Measurements from ENCODE around the gene C2CD3. TPM values are rescaled to one million over a fixed set of nuclear protein-coding genes. Genes with fewer than 3 reads are reported as not detected.

The C2CD3 gene
- polyA plus RNA-seq, 1 experiment, result 8.7 TPM

DNA sequence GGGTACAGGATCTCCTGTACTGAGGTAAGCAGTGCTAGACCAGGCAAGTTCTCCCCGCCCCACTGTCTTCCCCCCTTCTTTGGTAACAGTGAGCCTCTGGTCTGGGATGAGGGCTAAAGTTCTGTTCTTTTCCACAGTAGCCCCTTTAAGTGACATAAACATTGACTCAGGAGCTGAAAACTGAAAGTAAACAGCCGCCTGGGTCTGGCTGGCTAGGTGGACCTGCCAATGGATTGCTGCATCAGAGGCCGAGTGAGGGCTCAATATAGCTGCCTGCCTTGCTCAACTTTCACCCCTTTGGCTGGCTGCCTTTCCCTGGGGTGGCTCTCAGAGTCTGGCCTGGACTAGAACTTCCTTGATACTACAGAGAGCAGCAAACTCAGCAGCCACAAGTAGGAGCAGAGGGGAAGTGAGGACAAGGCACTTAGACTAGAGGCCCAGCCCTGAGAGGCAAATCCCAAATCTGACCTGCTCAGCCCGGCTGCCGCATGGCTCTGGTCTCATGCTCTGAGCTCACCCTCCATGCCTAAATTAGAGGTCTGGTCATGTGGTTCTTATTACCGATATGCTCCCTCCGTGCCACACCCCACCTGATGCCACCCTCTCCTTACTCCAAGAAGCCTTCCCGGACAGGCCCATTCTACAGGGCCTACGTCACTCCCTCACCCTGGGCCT lies 152.3 kb downstream of the C2CD3 start:
- TF ChIP-seq, protein P1, sequence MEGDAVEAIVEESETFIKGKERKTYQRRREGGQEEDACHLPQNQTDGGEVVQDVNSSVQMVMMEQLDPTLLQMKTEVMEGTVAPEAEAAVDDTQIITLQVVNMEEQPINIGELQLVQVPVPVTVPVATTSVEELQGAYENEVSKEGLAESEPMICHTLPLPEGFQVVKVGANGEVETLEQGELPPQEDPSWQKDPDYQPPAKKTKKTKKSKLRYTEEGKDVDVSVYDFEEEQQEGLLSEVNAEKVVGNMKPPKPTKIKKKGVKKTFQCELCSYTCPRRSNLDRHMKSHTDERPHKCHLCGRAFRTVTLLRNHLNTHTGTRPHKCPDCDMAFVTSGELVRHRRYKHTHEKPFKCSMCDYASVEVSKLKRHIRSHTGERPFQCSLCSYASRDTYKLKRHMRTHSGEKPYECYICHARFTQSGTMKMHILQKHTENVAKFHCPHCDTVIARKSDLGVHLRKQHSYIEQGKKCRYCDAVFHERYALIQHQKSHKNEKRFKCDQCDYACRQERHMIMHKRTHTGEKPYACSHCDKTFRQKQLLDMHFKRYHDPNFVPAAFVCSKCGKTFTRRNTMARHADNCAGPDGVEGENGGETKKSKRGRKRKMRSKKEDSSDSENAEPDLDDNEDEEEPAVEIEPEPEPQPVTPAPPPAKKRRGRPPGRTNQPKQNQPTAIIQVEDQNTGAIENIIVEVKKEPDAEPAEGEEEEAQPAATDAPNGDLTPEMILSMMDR (IDR thresholded peaks at IDR 0.05; ENCODE audit: low read depth, low read length), result no peak
- ChIA-PET CTCF (interaction anchor here (0.8 kb wide), 1 partner anchor 9 kb away, joined by 3 read pairs; no protein-coding TSS in a partner anchor), POLR2A (no interaction called here)
- Histone ChIP-seq H3K4me3 (ENCODE audit: low read depth, low read length) (no peak overlapping the region), H3K27me3 (ENCODE audit: control insufficient read depth, insufficient read depth, low read length) (no peaks in the 10 kb centered on the region), H3K27ac (ENCODE audit: low read depth, low read length) (peak overlapping the region; percentile 52), H3K9me3 (ENCODE audit: control insufficient read depth, insufficient read depth, low read length) (no peaks in the 10 kb centered on the region)
- DNase-seq (ENCODE audit: low read depth, low spot score), result peak; percentile 59

- no peaks in the 10 kb centered on the region for H3K27me3 ChIP-seq (ENCODE audit: control insufficient read depth, insufficient read depth, low read length)
- no peak overlapping the region for H3K27ac ChIP-seq (ENCODE audit: low read depth, low read length)
- H3K9me3 ChIP-seq (ENCODE audit: control insufficient read depth, insufficient read depth, low read length), result no peaks in the 10 kb centered on the region
- CTCF ChIA-PET, result interaction anchor here (0.8 kb wide), 1 partner anchor 9 kb away, joined by 3 read pairs; no protein-coding TSS in a partner anchor
- no peak for DNase-seq (ENCODE audit: low read depth, low spot score)
- TF ChIP-seq, protein P1 (IDR thresholded peaks at IDR 0.05; ENCODE audit: low read depth, low read length), result no peak
- POLR2A ChIA-PET, result no interaction called here
- no peak overlapping the region for H3K4me3 ChIP-seq (ENCODE audit: low read depth, low read length)
Observed at GRCh38 chr11:74017631-74018030, 153.2 kb downstream of the C2CD3 start.

DNA sequence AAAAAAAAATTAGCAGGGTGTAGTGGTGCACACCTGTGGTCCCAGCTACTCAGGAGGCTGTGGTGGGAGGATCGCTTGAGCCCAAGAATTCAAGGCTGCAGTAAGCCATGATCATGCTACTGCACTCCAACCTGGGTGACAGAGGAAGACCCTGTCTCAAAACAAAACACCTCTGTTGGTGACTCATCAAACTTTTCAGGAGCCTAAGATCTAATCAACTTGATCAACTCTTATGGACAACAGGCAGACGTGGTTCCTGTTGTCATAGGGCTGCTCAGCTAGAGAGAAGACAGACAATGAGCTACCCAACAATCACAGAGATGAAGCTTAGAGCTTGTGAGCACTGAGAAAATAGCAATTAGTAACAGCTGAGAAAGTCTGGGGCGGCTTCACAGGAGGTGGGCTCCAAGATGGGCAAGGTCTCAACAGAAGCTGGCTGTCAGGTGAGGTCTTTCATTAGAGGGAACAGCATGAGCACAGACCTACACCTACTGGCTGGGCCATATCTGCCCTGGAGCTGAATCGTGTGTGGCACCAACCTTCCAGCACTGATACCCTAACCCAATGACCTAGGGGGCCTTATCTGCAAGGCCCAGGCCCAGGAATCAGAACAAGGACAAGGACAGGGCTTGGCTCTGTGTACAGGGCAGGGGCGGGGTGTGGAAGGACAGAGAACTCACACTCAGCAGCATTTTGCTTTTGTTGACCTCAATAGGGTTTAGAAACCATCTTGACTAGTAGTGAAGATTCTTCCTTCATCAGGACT lies 154.7 kb downstream of the C2CD3 start:
- H3K27me3 ChIP-seq (ENCODE audit: control insufficient read depth, insufficient read depth, low read length), result no peaks in the 10 kb centered on the region
- H3K4me3 ChIP-seq (ENCODE audit: low read depth, low read length), result no peak overlapping the region
- TF ChIP-seq, protein P1 (IDR thresholded peaks at IDR 0.05; ENCODE audit: low read depth, low read length), result no peak
- no peaks in the 10 kb centered on the region for H3K9me3 ChIP-seq (ENCODE audit: control insufficient read depth, insufficient read depth, low read length)
- ChIA-PET POLR2A (no interaction called here), CTCF (no interaction called here)
- no peak for DNase-seq (ENCODE audit: low read depth, low spot score)
- H3K27ac ChIP-seq (ENCODE audit: low read depth, low read length), result no peak overlapping the region

GRCh38 chr11:74014880-74015279 lies 155.9 kb downstream of the C2CD3 start:
- no peaks in the 10 kb centered on the region for H3K27me3 ChIP-seq (ENCODE audit: control insufficient read depth, insufficient read depth, low read length)
- H3K4me3 ChIP-seq (ENCODE audit: low read depth, low read length), result no peak overlapping the region
- TF ChIP-seq, protein P1 (IDR thresholded peaks at IDR 0.05; ENCODE audit: low read depth, low read length), result no peak
- H3K27ac ChIP-seq (ENCODE audit: low read depth, low read length), result no peak overlapping the region
- no peaks in the 10 kb centered on the region for H3K9me3 ChIP-seq (ENCODE audit: control insufficient read depth, insufficient read depth, low read length)
- POLR2A ChIA-PET, result no interaction called here
- CTCF ChIA-PET, result no interaction called here
- no peak for DNase-seq (ENCODE audit: low read depth, low spot score)

- ChIA-PET CTCF (no interaction called here), POLR2A (no interaction called here)
- no peak overlapping the region for H3K4me3 ChIP-seq (ENCODE audit: low read depth, low read length)
- no peaks in the 10 kb centered on the region for H3K9me3 ChIP-seq (ENCODE audit: control insufficient read depth, insufficient read depth, low read length)
- no peak overlapping the region for H3K27ac ChIP-seq (ENCODE audit: low read depth, low read length)
- no peaks in the 10 kb centered on the region for H3K27me3 ChIP-seq (ENCODE audit: control insufficient read depth, insufficient read depth, low read length)
- TF ChIP-seq, protein P1 (IDR thresholded peaks at IDR 0.05; ENCODE audit: low read depth, low read length), result no peak
- DNase-seq (ENCODE audit: low read depth, low spot score), result no peak
Observed at GRCh38 chr11:74013141-74013540, 157.7 kb downstream of the C2CD3 start.
